HPDE6-E6E7 (cell line): ENCODE data around the gene SIGLEC9.
"Not testable (repeated sequence)": the region's sequence is repeated elsewhere in the genome, so short reads cannot be mapped to it uniquely, and the experiment has no call there.

ENCODE experiments used
- DNase-seq: peaks from one replicate; pipeline ENCODE4 v3.0.0; 2011; ENCODE audit warnings: missing footprints; ENCODE audit errors: extremely low spot score

The SIGLEC9 gene

GRCh38 chr19:51123381-51123800 is 1.3 kb upstream of the SIGLEC9 start:
- no peak for DNase-seq

DNA sequence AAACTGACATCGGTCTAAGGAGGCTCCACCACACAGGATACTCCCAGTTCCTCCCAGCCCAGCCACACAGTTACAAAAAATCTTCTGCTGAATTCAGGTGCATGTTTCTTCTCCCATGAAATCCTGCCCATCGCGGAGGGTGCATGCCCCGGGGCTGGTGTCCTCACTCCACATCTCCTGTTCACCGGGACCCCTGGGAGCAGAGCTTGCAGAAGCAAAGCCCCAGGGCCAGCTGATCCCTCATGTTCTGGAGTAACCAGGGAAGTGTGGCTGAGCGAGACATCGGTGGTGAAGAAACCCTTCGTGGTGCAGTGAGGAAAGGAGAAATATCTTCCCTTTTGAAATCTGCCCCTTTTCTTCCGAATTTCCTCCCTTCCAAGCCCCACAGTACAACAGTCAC is 904 bp upstream of the SIGLEC9 start:
- DNase-seq: no peak

- DNase-seq: no peak
Observed at GRCh38 chr19:51124216-51124615, 490 bp upstream of the SIGLEC9 start.

DNA sequence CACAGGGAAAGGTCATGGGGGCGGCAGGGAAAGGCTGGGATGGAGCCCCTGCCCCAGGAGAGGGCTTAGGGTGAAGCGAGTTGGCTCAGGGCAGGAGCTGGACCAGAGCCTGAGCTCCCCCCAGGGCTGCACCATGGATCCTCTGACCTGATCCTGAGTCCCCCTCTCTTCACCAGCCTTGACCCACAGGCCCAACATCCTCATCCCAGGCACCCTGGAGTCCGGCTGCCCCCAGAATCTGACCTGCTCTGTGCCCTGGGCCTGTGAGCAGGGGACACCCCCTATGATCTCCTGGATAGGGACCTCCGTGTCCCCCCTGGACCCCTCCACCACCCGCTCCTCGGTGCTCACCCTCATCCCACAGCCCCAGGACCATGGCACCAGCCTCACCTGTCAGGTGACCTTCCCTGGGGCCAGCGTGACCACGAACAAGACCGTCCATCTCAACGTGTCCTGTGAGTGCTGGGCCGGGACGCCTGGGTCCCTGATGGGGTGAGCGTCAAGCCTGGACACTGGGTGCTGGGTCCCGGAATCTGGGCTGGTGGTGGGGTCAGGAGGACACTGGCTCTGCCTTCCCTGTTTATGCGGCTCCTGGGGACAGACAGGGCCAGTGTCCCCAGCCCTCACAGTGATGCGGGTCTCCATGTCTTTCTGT is 842 bp downstream of the SIGLEC9 start:
- DNase-seq: no peak

- DNase-seq: no peak
Observed at GRCh38 chr19:51127032-51127431, 2.3 kb downstream of the SIGLEC9 start.

GRCh38 chr19:51127755-51128154 is 3.0 kb downstream of the SIGLEC9 start:
- DNase-seq: no peak

DNA sequence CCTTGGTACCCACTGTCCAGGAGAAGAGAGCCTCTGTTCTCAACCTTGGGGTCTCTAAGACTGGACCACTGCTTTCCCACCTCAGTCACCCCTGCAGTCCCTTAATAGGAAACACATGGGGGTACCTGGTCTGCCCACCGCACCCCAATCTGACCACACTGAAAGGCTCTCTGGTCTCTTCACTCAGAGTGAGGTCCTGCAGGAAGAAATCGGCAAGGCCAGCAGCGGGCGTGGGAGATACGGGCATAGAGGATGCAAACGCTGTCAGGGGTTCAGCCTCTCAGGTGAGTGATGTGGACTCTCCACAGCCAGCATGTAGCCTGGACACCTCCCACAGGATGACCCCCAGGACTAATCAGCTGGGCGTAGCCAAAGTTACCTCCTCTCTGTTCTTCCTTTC is 3.5 kb downstream of the SIGLEC9 start:
- DNase-seq: no peak

GRCh38 chr19:51129716-51130115 is 5.0 kb downstream of the SIGLEC9 start:
- DNase-seq: no peak

DNA sequence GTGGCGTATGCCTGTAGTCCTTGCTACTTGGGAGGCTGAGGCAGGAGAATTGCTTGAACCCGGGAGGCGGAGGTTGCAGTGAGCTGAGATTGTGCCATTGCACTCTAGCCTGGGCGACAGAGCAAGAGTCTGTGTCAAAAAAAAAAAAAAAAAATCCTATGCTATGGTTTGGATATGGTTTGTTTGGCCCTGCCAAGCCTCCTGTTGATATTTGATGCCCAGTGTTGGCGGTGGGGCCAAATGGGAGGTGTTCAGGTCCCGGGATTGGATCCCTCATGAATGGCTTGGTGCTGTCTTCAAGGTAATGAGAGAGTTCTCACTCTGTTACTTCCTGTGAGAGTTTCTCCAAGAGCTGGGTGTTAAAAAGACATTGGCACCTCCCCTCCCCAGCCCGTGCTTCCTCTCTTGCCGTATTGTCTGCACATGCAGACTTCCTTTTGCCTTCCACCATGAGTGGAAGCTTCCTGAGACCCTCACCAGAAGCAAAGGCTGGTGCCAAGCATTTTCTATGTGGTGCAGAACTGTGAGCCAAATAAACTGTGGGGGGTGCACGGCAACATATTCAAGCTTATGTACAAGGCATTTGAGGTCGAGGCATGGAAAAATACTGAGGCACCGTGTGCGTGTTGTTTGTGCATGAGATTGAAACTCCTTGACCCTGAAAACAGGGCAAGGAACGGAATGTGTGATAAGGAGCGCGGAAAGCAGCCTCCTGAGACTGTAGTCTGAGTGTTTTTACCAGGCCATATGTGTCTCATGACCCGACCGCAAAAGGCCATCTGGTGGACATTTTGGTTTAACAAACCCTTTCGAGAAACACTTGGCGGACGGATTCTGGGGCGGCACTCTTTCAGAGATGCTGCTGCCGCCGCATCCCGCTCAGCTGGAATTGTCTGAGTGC is 7.3 kb downstream of the SIGLEC9 start:
- no peak for DNase-seq

GRCh38 chr19:51135004-51135403 is 10.3 kb downstream of the SIGLEC9 start:
- no peak for DNase-seq

GRCh38 chr19:51135986-51136762 is 11.5 kb downstream of the SIGLEC9 start:
- no peak for DNase-seq

DNA sequence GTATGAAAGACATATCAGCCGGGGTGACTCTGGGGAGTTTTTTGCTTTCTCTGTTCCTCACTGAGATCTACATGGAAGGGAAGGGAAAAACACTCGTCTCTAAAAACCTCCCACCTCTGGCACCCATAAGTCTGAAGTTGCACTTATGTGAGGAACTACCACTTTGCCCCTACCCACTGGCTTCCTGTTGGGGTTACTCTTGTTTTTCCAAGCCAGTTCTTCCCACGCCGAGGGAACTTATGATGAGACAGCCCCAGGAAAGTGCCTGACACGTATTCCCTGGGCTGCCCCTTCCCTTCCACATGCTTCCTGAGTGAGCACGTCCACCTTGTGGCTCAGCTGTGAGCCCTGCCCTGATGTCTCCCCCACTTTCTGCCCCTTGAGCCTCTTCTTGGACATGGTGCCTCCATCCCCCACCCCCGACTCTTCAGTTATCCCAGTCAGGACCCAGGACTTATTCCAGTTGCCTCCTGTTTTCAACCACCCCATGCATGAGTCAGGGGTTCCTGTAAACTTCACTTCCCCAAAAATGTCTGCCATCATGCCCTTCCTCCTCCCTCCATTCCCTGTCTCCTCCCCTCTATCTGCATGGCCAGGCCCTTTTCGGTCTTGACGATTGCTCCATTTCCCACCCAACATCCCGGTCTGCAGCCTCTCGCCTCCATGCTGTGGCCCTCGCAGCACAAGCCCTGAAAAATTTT is 12.3 kb downstream of the SIGLEC9 start:
- DNase-seq: no peak

DNA sequence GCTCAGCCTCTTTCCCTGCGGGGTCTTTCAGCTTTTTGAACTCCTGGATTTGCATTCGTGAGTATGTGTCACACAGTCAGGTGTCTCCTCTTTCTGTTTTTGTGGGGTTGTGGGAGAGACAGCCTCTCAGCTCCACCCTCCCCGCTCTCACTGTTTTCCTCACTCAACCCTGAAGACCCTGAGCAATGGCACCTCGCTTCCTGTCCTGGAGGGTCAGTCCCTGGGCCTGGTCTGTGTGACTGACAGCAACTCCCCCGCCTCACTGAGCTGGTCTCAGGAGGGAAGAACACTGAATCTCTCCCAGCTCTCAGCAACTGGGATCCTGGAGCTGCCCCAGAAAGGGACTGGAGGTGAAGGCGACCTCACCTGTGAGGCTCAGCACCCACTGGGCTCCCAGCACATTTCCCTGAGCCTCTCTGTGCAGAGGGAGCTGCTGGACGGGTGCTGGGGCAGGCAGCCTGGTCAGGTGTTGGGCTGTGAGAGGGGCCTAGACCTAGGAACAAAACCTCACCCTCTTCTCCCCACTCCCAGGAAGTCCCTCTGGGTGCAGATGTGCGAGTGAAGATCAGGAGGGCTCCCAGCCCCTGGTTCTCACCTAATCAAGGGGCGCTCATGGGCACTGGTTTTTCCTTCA is 13.2 kb downstream of the SIGLEC9 start:
- no peak for DNase-seq

GRCh38 chr19:51138549-51138979 is 13.9 kb downstream of the SIGLEC9 start:
- DNase-seq: no peak

DNA sequence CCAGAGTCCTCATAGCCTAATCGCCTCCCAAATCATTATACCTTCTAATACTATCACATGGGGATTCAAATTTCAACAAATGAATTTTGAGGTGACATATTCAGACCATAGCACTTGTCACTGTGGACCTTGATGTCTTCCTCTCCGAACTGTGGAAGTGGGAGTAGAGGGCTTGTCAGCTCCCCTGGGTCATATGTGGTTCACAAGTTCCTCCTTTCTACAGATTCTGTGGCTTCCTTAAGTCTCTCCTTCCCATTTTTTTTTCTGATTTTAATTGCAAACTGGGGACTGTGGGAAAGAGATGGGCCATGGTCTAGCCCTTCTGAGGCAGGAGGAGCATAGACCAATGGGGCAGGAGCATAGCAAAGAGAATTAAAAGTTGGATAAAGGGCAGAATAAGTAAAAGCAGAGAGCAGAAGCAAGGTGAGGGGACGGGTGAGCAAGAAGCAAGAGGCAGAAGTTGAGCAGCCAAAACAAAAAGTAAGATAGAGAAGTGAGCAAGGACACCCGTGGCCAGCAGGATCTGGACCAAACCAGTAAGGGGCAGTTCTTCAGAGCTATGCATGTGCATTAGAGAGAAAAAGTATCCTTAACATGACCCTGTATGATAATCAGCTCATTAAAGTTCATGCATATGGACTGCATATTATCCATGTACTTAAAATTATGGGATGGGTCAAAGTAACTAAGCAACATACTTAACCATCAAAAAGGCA is 14.8 kb downstream of the SIGLEC9 start:
- DNase-seq: no peak

DNA sequence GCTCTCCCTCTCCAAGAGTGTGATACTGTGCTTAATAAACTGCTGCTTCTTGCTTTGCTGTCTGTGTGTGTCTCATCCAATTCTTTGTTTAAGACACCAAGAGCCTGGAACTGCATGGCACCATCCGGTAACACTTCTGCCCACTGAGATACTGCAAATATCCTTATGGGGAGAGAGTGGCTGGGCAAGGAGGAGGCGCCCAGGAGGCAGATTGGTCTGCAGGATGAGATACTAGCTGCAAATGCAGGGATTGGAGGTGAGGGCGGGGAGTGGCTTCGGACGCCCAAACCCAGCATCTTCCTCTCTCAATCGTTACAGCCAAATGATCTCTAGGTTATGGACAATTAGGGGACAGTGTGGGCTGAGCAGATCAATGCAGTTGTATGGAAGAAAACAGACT is 15.7 kb downstream of the SIGLEC9 start:
- DNase-seq: no peak

DNA sequence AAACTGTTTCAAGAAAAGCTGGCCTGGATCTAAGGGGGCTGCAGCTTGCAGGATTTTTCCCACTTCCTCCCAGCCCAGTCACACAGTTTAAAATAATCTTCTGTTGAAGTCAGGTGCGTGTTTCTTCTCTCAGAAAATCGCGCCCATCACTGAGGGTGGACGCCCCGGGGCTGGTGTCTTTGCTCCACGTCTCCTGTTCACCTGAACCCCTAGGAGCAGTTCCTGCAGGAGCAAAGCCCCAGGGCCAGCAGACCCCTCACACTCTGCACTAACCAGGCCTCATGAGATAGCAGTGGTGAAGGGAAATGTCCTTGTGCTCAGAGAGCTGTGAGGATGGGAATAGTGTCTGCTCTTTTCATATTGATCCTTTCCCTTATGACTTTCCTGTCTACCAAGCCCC is 16.5 kb downstream of the SIGLEC9 start:
- DNase-seq: no peak

DNA sequence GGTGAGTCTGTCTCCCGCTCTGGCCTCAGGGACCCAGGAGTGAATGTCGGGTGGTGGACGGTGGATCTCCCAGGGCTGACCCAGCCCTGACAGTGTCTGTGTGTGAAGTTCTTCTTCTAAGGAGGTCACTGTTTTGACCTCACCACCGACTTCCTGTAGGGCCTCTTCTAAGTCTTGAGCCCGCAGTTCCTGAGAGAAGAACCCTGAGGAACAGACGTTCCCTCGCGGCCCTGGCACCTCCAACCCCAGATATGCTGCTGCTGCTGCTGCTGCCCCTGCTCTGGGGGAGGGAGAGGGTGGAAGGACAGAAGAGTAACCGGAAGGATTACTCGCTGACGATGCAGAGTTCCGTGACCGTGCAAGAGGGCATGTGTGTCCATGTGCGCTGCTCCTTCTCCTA is 17.4 kb downstream of the SIGLEC9 start, which contains the start of gene SIGLEC7:
Gene SIGLEC7, plus strand, starts transcription at position 183 of the 400 bp plus-strand sequence. Its CDS starts 69 bp downstream, at position 252.
- no peak for DNase-seq

DNA sequence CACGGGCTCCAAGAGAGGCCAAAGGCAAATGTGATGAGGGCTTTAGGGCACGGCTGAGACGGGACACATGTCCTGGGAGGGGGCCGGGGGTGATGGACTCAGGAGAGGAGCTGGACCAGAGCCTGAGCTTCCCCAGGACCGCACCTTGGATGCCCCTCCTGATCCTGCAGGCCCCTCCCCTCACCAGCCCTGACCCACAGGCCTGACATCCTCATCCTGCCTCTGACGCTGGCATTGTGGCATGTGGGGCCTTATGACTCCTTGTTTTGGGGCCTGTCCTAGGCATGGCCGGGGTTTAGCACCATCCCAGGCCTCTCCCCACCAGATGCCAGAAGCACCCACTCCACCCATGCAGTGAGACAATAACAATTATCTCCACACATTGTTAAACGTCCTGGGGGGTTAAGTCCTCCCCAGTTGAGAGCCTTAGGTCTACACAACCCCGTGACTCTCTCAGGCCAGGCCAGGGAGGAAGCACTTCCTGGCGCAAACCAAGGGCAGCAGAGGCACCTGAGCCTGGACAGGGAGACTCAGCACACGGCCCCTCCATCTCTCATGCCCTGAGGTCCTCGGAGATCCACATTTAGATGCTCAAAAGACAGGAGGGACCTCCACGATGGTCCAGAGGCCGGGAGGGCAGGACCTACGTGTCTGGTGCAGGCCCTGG is 18.2 kb downstream of the SIGLEC9 start:
- DNase-seq: not testable (repeated sequence)

GRCh38 chr19:51143486-51143885 is 18.8 kb downstream of the SIGLEC9 start:
- no peak for DNase-seq
